NCI-H82 treated with DMSO at 0.1 percent for 48 hours (cell line): Measurements from ENCODE around the gene BCORL1.
A peak's percentile ranks its signal among the peaks of the same experiment; 100 is the strongest.

Source experiments
- DNase-seq: peaks from one replicate; lab custom pipeline; 2025; ENCODE audit not compliant: unreplicated experiment; lab: John Stamatoyannopoulos, UW

The BCORL1 gene

GRCh38 chrX:130013661-130014060 lies 31.2 kb downstream of the BCORL1 start:
- DNase-seq, result no peak

DNA sequence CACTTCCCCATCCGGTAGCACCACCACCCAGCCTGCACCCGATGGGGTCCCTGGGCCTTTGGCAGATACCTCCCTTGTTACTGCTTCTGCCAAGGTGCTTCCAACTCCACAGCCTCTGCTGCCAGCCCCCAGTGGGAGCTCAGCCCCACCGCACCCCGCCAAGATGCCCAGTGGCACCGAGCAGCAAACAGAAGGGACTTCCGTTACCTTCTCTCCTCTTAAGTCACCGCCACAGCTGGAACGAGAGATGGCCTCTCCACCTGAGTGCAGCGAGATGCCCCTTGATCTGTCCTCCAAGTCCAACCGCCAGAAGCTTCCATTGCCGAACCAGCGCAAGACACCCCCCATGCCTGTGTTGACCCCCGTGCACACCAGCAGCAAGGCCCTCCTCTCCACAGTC lies 31.9 kb downstream of the BCORL1 start:
- no peak for DNase-seq

DNA sequence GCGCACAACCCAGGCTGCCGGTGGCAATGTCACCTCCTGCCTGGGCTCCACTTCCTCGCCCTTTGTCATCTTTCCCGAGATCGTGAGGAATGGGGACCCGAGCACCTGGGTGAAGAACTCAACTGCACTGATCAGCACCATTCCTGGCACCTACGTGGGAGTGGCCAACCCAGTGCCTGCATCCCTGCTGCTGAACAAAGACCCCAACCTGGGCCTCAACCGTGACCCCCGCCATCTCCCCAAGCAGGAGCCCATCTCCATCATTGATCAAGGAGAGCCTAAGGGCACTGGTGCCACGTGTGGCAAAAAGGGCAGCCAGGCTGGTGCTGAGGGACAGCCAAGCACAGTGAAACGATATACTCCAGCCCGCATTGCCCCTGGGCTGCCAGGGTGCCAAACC lies 32.3 kb downstream of the BCORL1 start:
- no peak for DNase-seq

- DNase-seq, result no peak
These were observed 32.7 kb downstream of the BCORL1 start for GRCh38 chrX:130015181-130015580.

DNA sequence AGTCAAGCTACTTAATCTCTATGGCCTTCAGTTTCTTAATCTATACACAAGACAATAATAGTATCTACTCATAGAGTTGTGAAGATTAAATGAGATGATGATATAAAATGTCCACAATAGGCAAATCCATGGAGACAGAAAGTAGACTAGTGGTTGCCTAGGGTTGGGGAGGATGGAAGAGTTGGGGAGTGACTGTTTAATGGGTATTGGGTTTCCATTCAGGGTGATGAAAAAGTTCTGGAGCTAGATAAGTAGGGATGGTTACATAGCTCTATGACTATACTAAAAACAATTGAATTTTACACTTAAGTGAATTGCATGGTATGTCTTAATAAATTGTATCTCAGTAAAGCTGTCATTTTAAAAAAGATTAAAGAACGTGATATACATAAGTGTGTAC lies 35.7 kb downstream of the BCORL1 start:
- DNase-seq, result no peak

- DNase-seq, result no peak
These were observed 38.4 kb downstream of the BCORL1 start for GRCh38 chrX:130020661-130021324.

DNA sequence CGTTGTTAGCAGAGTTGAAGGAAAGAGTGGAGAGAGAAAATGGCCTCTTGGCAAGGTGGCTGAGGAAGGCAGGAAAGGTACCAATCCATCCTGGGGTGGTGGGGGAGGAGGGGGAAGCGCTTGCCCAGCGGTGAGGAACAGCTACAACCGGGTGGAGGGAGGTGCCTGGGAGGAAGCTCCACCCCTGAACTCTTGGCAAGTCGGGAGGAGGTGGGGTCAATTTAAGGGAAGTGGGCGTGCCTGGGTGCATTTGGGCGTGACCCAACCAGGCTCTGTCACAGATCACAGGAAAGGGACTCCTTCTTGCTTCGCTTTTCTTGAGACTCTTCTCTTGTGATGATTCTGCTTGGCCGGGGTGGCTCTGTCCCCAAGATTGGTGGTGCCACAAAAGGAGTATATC lies 41.7 kb downstream of the BCORL1 start:
- peak; percentile 9 for DNase-seq

DNA sequence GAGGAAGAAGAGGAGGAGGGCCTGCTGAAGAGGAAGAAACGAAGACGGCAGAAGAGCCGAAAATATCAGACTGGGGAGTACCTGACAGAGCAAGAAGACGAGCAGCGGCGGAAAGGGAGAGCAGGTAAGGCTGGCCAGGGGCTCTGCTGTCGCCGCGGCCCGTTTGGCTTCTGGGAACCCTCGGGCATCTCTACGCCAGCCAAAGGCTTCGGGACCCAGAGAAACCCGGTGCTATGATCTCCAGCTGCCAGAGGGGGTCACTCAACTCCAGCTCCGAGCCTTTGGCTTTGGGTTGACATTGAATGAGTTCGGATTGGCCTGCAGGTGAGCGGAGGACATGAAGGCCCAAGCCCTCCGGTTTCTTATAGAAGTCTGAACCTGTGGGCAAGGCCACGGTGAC lies 42.8 kb downstream of the BCORL1 start:
- DNase-seq, result no peak

- no peak for DNase-seq
These were observed 45.1 kb downstream of the BCORL1 start for GRCh38 chrX:130027569-130027968.

DNA sequence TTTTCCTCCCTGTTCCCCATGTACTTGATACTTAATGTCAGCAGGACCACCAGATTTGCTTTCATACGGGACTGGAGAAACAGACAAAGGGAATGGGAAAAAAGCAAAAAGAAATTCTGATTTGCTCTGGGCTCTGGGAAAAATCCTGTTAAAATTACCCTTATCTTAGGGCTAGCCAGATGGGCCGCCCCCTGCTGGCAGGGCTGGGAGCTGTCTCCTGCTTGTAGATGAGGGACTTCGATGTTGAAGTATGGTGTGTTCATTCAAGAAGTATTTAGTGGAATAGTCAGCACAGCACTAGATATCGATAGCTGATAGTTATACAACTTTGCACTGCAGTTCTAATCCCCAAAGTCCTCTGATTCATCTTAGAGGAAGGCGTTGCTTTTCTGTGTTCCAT lies 45.8 kb downstream of the BCORL1 start:
- DNase-seq, result no peak

GRCh38 chrX:130030826-130031225 lies 48.4 kb downstream of the BCORL1 start:
- no peak for DNase-seq

- DNase-seq, result no peak
These were observed 50.1 kb downstream of the BCORL1 start for GRCh38 chrX:130032552-130032951.

- no peak for DNase-seq
These were observed 51.7 kb downstream of the BCORL1 start for GRCh38 chrX:130034178-130034577.

DNA sequence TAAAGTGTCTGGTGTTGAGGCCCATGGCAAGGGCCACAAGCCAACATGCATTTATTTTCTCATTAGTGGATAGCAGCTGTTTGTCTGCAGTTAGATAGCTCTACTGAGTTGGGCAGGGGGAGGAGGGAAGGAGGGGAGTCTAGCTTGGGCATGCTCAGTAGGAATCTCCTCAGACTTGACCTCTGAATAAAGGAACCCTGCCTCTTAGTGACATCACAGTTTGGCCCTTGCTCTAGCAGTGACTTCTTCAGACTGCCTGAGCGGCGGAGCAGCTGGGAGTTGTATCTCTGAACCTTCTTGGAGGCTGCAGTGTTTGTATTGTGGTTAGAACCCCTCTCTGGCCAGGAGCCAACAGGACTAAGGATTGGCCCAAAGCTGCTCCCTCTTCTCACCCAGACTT lies 57.4 kb downstream of the BCORL1 start:
- no peak for DNase-seq

- DNase-seq, result no peak
These were observed 65.0 kb downstream of the BCORL1 start for GRCh38 chrX:130047416-130047815.

GRCh38 chrX:130048686-130049222 lies 66.3 kb downstream of the BCORL1 start:
- DNase-seq, result no peak

DNA sequence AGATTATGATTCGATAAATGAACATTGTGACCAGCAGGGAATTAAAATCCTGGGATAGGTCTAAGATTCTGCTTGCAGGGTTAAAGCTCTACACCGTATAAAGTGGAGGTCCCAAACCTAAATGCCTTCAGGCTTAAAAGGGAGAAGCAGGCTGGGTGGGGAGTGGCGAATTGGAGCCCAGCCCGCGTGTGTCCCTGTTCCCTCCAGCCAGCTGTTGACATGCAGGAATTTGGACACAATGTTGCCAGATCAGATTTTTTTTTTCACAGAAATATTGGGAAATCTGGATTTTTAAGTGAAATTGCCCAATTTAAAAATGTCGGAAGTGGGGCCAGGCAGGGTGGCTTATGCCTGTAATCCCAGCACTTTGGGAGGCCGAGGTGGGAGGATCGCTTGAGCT lies 67.4 kb downstream of the BCORL1 start:
- no peak for DNase-seq

DNA sequence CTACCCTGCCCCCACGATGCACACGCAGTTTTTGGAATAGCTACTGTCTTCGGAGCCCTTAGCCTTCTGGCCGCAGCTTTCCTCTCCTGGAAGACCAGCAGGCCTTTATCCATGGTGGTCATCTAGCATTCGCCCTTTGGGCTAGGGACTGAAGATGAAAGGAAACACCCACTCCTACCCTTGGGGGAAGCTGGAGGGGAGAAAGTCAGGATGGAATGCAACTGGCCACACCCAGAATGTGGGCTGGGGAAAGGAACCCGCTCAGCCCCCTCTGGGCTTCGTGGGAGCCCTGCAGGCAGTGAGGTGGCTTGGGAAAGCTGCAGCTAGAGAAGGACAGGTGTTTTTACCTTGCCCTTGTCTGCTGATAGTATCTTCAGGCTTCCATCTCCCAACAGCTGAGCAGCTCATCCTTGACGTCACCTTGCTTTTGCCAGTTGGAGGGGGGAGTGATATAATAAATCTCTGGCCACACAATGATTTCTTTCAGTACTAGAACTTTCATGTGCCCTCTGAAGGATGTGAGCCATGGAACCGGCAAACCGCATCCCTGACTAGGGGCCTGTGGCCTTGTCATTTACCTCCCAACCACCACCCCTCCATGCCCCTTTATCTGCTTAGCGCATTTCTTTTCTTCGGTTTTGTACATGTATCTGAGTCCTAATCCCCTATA lies 68.9 kb downstream of the BCORL1 start:
- DNase-seq, result no peak

- DNase-seq, result peak; percentile 11
These were observed 70.8 kb downstream of the BCORL1 start for GRCh38 chrX:130053236-130053635.

DNA sequence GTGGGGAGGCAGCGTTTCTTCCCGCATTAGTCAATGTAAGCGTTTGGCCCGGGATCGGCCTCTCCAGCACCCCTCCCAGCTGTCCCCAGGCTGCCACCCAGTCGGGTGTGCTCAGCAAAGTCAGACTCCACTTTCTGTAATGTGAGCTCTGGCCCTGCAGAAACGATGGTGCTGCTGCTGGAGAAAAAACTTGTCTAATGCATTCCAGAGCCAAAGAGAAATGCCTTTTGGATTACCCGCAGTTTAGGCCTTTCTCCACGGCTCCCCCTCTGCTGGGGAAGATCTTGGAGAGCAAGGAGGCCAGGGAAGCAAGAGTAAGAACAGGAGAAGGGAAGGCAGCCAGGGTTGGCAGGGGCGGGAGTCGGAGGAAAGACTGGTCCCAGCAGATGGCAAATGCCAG lies 72.7 kb downstream of the BCORL1 start:
- DNase-seq, result no peak

- DNase-seq, result no peak
These were observed 73.5 kb downstream of the BCORL1 start for GRCh38 chrX:130055899-130056298.

DNA sequence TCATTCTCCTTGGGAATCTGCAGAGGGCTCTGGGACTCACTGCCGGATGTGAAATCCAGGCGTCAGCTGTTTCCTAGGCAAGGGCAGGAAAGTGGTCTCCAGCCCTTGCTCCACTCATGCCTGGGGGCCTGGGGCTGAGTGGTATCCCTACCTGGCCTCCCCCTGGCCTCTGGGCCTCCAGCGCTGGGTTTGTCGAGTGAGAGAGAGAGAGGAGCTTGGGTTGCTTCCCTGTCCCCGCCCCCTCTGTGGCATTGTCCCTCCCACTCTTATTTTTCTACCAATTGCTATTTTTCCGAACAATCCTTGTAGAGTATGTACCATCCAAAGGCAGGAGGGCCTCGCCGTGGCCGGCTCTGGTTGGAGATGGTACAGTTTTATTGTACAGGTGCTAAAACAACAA lies 74.8 kb downstream of the BCORL1 start:
- DNase-seq, result no peak

- no peak for DNase-seq
These were observed 76.2 kb downstream of the BCORL1 start for GRCh38 chrX:130058652-130059051.
